HepG2 (cell line): ENCODE results near the gene DQX1. TPM values are rescaled to one million over a fixed set of nuclear protein-coding genes. Genes with fewer than 3 reads are reported as not detected.

ENCODE experiments used
- ATAC-seq: fragments of 200-7000 bp; cut with Tn5 transposase; 3 replicates; pipeline ENCODE4 v1.9.1; 2020; ENCODE audit warnings: mild to moderate bottlenecking, moderate library complexity
- BruUV-seq: library from RNA; stranded (reverse); fragments of 400-500 nt; replicated peaks from 2 replicates; lab custom pipeline; 2021; lab: Mats Ljungman, UMichigan
- CTCF ChIA-PET: fragments of 300-600 bp; formaldehyde crosslinking; extraction: SDS; loops from one replicate; lab custom pipeline; 2021; ENCODE audit warnings: low total read pairs, inconsistent platforms, low intra/inter-chr PET ratio; lab: Yijun Ruan, JAX
- POLR2A ChIA-PET: fragments of 350-600 bp; sonication (Branson Sonifier 250); formaldehyde crosslinking; loops from one replicate; lab custom pipeline; 2020; ENCODE audit warnings: antibody characterized with exemption, inconsistent platforms; lab: Yijun Ruan, JAX
- DNase-seq: peaks from one replicate; pipeline ENCODE4 v3.0.0-alpha.2; 2015; ENCODE audit warnings: low spot score
- FAIRE-seq: peaks from 3 replicates; lab custom pipeline; 2011; peaks lifted over from hg19 to GRCh38; lab: Jason Lieb, UNC
- H2AFZ ChIP-seq: one replicate; pipeline ENCODE4 v1.6.1; 2011; ENCODE audit warnings: low read length, inconsistent platforms
- H3K27ac ChIP-seq: fragments of 300-600 bp; 3 replicates; pipeline ENCODE4 v1.8.0; 2011; ENCODE audit warnings: mixed run types, mild to moderate bottlenecking, mixed read lengths, low read length, inconsistent platforms; ENCODE audit not compliant: insufficient read depth; ENCODE audit errors: extremely low read length
- H3K27me3 ChIP-seq, 2 experiments: fragments of 200-600 bp in 1 of 2; 2 replicates in 1 of 2; 3 replicates in 1 of 2; pipeline versions ENCODE4 v1.6.0 to v1.8.0; 2011; ENCODE audit warnings: low read length in 2 of 2, mild to moderate bottlenecking in 2 of 2, moderate library complexity in 2 of 2, inconsistent platforms in 1 of 2; ENCODE audit not compliant: insufficient read depth in 2 of 2, control insufficient read depth in 1 of 2
- H3K36me3 ChIP-seq, 2 experiments: fragments of 200-600 bp in 1 of 2; replicated peaks in 1 of 2; 2 replicates in 1 of 2; 3 replicates in 1 of 2; pipeline versions ENCODE4 v1.5.1 to v1.8.0; 2011; ENCODE audit warnings: low read length in 2 of 2, inconsistent platforms in 1 of 2; ENCODE audit not compliant: insufficient read depth in 2 of 2, control insufficient read depth in 1 of 2
- H3K4me1 ChIP-seq: 2 replicates; pipeline ENCODE4 v1.5.1; 2012; ENCODE audit warnings: low read length, inconsistent platforms; ENCODE audit not compliant: insufficient read depth
- H3K4me2 ChIP-seq: 2 replicates; pipeline ENCODE4 v1.6.0; 2011; ENCODE audit warnings: low read depth, low read length, inconsistent platforms
- H3K4me3 ChIP-seq, 3 experiments: fragments of 200-600 bp in 1 of 3; sonication (generic), shearing (Covaris generic) in 1 of 3; replicated peaks in 1 of 3; 2 replicates each; pipeline ENCODE4 v1.5.1; 2011 to 2016; ENCODE audit warnings: low read length in 3 of 3, inconsistent platforms in 2 of 3, low read depth in 2 of 3, mild to moderate bottlenecking in 2 of 3, control low read depth in 1 of 3, mixed read lengths in 1 of 3; ENCODE audit not compliant: insufficient read depth in 1 of 3
- H3K79me2 ChIP-seq: one replicate; pipeline ENCODE4 v1.6.1; 2011; ENCODE audit warnings: low read length, inconsistent platforms; ENCODE audit not compliant: insufficient read depth
- H3K9ac ChIP-seq: 2 replicates; pipeline ENCODE4 v1.6.0; 2011; ENCODE audit warnings: mild to moderate bottlenecking, low read depth, low read length, inconsistent platforms; ENCODE audit not compliant: insufficient read depth
- H3K9me3 ChIP-seq: 2 replicates; pipeline ENCODE4 v1.5.1; 2012; ENCODE audit warnings: mild to moderate bottlenecking, low read length
- H4K20me1 ChIP-seq: 2 replicates; pipeline ENCODE4 v1.6.0; 2011; ENCODE audit warnings: inconsistent platforms, mild to moderate bottlenecking, low read length, moderate library complexity; ENCODE audit not compliant: insufficient read depth
- HNRNPK ChIP-seq: fragments of 200-400 bp; formaldehyde crosslinking; IDR thresholded peaks from 2 replicates; pipeline ENCODE4 v1.6.1; 2018; ENCODE audit warnings: low read length, low read depth, moderate library complexity, mild to moderate bottlenecking; ENCODE audit not compliant: poor library complexity, severe bottlenecking
- POLR2G ChIP-seq: fragments of 200-400 bp; formaldehyde crosslinking; IDR thresholded peaks from 2 replicates; pipeline ENCODE4 v1.6.1; 2018; ENCODE audit warnings: mild to moderate bottlenecking, low read depth, low read length, moderate library complexity
- SNAPC4 ChIP-seq: sonication (generic); formaldehyde crosslinking; IDR thresholded peaks from 2 replicates; pipeline ENCODE4 v1.4.0; 2020; ENCODE audit warnings: mild to moderate bottlenecking, missing genetic modification reagents
- WGBS: methylation state at CpG from one replicate; pipeline ENCODE4 v1.1.6; 2017; ENCODE audit warnings: low lambda C conversion rate; 5-methylcytosine and 5-hydroxymethylcytosine counted together
- in situ Hi-C: cut with HindIII; loops from 2 replicates; pipeline ENCODE4 v1.10.0; 2017; ENCODE audit warnings: low pct_unique_long_range_greater_than_20kb; ENCODE audit not compliant: extremely low pct_ligation_motif_present
- intact Hi-C: fragments of 100-400 bp; cut with micrococcal nuclease; formaldehyde crosslinking; loops from one replicate; pipeline ENCODE4 v1.10.0; 2022; ENCODE audit not compliant: unreplicated experiment
- polyA plus RNA-seq, 8 experiments: library from polyadenylated mRNA; depleted of rRNA in 3 of 8; stranded (reverse) in 7 of 8; unstranded in 1 of 8; fragments of >200 nt; fragmentation: Illumina TruSeq in 4 of 8; extraction: Trizol in 4 of 8; gene quantifications; 2 replicates each; pipeline versions ENCODE4 v1.2.1 to v1.2.3, GENCODE V29; 2011 to 2016; ENCODE audit warnings: low read depth in 4 of 8, missing spikeins in 1 of 8, mixed read lengths in 1 of 8; ENCODE audit not compliant: insufficient read depth in 1 of 8
- total RNA-seq, 5 experiments: library from RNA; depleted of rRNA; stranded (reverse); fragments of >200 nt; fragmentation: Illumina TruSeq; extraction: Trizol; gene quantifications; 2 replicates each; pipeline ENCODE4 v1.2.3, GENCODE V29; 2016; ENCODE audit warnings: low read depth in 1 of 5

Gene DQX1
- total and polyA plus RNA-seq, 2 of the 13 experiments (the other 11 are each of a cell fraction or from before 2014, with no cell fraction given): 27.6 to 89.8 TPM

- intact Hi-C loops: loop anchor here (10.0 kb wide), 1 partner anchor 1799 kb away; no protein-coding TSS in a partner anchor
- ChIA-PET POLR2A (interaction anchor here (0.9 to 3.1 kb wide), 6 partner anchors 8 to 35 kb away, joined by 3 to 23 read pairs (median 9); partner anchors contain the start of genes CCDC142, PCGF1, TTC31 and WBP1), CTCF (no interaction called here)
- Histone ChIP-seq H3K4me3 (no peak overlapping the region), H3K4me1 (peaks cover 72% of the 10 kb centered on the region), H3K27me3 (no peaks in the 10 kb centered on the region), H4K20me1 (no peaks in the 10 kb centered on the region), H3K9ac (no peak overlapping the region), H3K79me2 (peaks cover 2% of the 10 kb centered on the region), H3K4me2 (no peak overlapping the region), H3K9me3 (no peaks in the 10 kb centered on the region), H2AFZ (no peak overlapping the region), H3K27ac (no peak overlapping the region), H3K36me3 (peaks cover 35 to 46% of the 10 kb centered on the region in 2 experiments)
- in situ Hi-C loops: no loop called here
- no peak for FAIRE-seq
- no peak for DNase-seq
- 100% methylated on average over 3 of the region's 3 CpGs for WGBS
- BruUV-seq: TSS peak; percentile 3
- peak; percentile 20; the same call in 1 of the 2 replicates for TF ChIP-seq POLR2G
- no peak for TF ChIP-seq HNRNPK
- no peak for TF ChIP-seq SNAPC4
- no peak for ATAC-seq
Observed at GRCh38 chr2:74493546-74493945, 32.5 kb downstream of the DQX1 start.
